Measurements from ENCODE around the gene IGLL5.
"Not testable (repeated sequence)": the region's sequence is repeated elsewhere in the genome, so short reads cannot be mapped to it uniquely, and the experiment has no call there.

The IGLL5 gene

DNA sequence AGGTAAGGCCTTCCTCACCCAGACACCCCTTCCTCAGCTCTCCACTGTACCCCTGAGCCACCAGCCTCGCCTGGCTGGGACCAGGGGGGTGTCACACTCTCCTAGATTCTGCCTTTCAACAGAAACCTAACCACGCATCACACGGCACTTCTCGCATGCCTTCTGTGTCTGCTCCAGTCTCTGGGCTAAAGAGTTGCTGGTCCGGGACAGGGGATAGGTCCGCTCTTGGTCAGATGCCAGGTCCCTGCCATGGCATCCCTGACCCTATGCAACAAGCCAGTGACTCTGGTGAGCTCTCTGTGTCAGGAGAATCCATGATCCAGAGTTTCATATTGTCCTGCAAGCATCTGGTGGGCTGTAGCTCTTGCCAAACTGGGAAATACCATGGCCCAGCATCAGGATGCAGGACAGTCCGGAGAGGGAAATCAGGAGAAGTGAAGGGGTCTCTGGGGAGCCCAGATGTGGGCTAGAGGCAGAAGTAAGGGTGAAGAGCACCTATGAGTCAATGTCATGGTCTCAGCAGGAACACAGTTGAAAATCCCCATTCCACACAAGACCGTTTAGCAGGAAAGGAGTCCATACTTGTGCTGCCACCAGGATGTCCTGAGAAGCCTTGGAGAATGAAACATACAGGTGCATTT, 14.1 kb downstream of the IGLL5 start:
- no peaks in the 10 kb centered on the region for H3K27me3 ChIP-seq (ENCODE audit: insufficient read depth, low read length, poor library complexity)
- H3K79me2 ChIP-seq (ENCODE audit: control insufficient read depth, insufficient read depth, low read length): no peaks in the 10 kb centered on the region
- no peak overlapping the region for H4K8ac ChIP-seq (ENCODE audit: low read depth, low read length)
- no peak overlapping the region for H3K4me2 ChIP-seq (ENCODE audit: low read length)
- H2AK5ac ChIP-seq (ENCODE audit: low read length): no peak overlapping the region
- H3K18ac ChIP-seq (ENCODE audit: low read length): no peak overlapping the region
- no CpG with 5 or more reads among the region's 8 CpGs for WGBS (ENCODE audit: extremely low coverage, insufficient coverage, low lambda C conversion rate)
- H3K4me3 ChIP-seq (ENCODE audit: low read length): no peak overlapping the region
- H3K23ac ChIP-seq (ENCODE audit: low read length): no peak overlapping the region
- H3K27ac ChIP-seq (ENCODE audit: low read depth, low read length): no peak overlapping the region
- no peaks in the 10 kb centered on the region for H3K36me3 ChIP-seq (ENCODE audit: control insufficient read depth, insufficient read depth, low read length)
- no peaks in the 10 kb centered on the region for H3K4me1 ChIP-seq (ENCODE audit: control insufficient read depth, low read depth, low read length)
- H2BK120ac ChIP-seq (ENCODE audit: low read depth, low read length): no peak overlapping the region
- no peak for DNase-seq
- H3K56ac ChIP-seq (ENCODE audit: low read length): no peak overlapping the region
- H2BK15ac ChIP-seq (replicated peaks; ENCODE audit: low read depth): no peak overlapping the region
- no peak overlapping the region for H3K9ac ChIP-seq (ENCODE audit: low read length)
- H3K4ac ChIP-seq (ENCODE audit: low read depth, low read length): no peak overlapping the region
- H3K79me1 ChIP-seq (ENCODE audit: low read length): no peaks in the 10 kb centered on the region
- no peak overlapping the region for H4K5ac ChIP-seq (ENCODE audit: low read length)
- H2BK5ac ChIP-seq (ENCODE audit: low read length): no peak overlapping the region

DNA sequence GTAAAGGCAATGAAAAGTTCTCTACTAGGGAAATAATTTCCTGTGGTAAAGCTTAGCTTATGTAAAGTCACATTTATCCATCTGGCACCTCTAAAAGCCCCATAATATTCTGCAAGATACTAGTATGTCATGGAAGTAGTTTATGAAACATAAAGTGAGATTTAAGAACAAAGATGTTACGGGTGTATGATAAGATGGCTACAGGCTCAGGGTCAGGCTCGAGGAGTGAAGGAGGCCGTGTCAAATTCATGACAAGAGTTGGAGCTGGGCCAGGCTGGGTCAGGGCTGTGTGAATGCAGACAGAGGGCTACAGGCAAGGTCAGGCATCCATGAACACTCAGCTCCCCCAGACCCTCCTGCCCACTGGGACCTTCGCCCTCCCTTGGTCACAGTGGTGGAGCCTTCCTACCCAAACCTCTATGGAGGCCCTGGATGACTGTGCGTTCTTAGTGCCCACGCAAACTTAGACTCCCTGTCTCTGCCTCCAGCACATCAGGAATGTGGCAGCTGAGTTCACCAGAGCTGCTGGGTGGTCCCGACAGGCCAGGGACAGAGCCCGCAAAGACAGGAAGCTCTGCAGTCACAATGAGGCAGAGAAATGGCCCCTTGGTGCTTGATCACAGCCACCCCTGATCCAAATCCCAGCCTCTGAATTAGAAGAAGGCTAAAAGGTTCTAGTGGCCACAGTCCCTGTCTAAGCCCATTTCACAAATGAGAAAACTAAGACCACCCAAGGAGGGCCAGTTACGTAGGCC, 14.8 kb downstream of the IGLL5 start:
- Histone ChIP-seq H4K8ac (ENCODE audit: low read depth, low read length) (no peak overlapping the region), H3K4ac (ENCODE audit: low read depth, low read length) (no peak overlapping the region), H3K27me3 (ENCODE audit: insufficient read depth, low read length, poor library complexity) (no peaks in the 10 kb centered on the region), H3K23ac (ENCODE audit: low read length) (no peak overlapping the region), H3K4me2 (ENCODE audit: low read length) (no peak overlapping the region), H3K18ac (ENCODE audit: low read length) (no peak overlapping the region), H3K36me3 (ENCODE audit: control insufficient read depth, insufficient read depth, low read length) (no peaks in the 10 kb centered on the region), H2BK5ac (ENCODE audit: low read length) (no peak overlapping the region), H4K5ac (ENCODE audit: low read length) (no peak overlapping the region), H3K27ac (ENCODE audit: low read depth, low read length) (no peak overlapping the region), H2BK120ac (ENCODE audit: low read depth, low read length) (no peak overlapping the region), H3K79me1 (ENCODE audit: low read length) (no peaks in the 10 kb centered on the region), H3K4me3 (ENCODE audit: low read length) (no peak overlapping the region), H3K4me1 (ENCODE audit: control insufficient read depth, low read depth, low read length) (no peaks in the 10 kb centered on the region), H3K79me2 (ENCODE audit: control insufficient read depth, insufficient read depth, low read length) (no peaks in the 10 kb centered on the region), H3K56ac (ENCODE audit: low read length) (no peak overlapping the region), H2BK15ac (replicated peaks; ENCODE audit: low read depth) (no peak overlapping the region), H2AK5ac (ENCODE audit: low read length) (no peak overlapping the region), H3K9ac (ENCODE audit: low read length) (no peak overlapping the region)
- WGBS (ENCODE audit: extremely low coverage, insufficient coverage, low lambda C conversion rate): no CpG with 5 or more reads among the region's 9 CpGs
- DNase-seq: no peak

DNA sequence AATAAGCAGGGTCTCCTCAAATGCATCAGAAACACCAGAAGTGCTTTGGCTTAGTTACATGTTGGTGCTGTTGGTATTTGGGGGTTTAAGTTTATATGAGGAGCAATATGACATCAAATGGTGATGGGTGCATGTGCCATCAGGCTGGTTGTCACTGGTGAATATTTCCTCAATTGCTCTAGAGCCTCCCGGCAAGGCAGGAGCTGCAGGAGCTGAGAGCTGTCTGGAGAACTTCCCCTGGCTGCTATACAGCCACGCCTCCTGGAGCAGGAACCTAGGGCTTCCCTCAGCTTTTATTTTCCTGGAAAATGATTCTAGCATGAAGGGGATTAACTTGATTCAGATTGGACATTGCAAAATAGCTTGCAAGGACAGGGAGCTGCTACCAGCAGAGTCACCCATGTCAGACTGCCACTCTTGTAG, 15.8 kb downstream of the IGLL5 start:
- Histone ChIP-seq H2BK15ac (replicated peaks; ENCODE audit: low read depth) (no peak overlapping the region), H3K36me3 (ENCODE audit: control insufficient read depth, insufficient read depth, low read length) (no peaks in the 10 kb centered on the region), H3K27me3 (ENCODE audit: insufficient read depth, low read length, poor library complexity) (no peaks in the 10 kb centered on the region), H3K56ac (ENCODE audit: low read length) (no peak overlapping the region), H3K4me1 (ENCODE audit: control insufficient read depth, low read depth, low read length) (no peaks in the 10 kb centered on the region), H3K4me2 (ENCODE audit: low read length) (no peak overlapping the region), H2AK5ac (ENCODE audit: low read length) (no peak overlapping the region), H3K9ac (ENCODE audit: low read length) (no peak overlapping the region), H3K4me3 (ENCODE audit: low read length) (no peak overlapping the region), H3K27ac (ENCODE audit: low read depth, low read length) (no peak overlapping the region), H3K23ac (ENCODE audit: low read length) (no peak overlapping the region), H2BK120ac (ENCODE audit: low read depth, low read length) (no peak overlapping the region), H4K5ac (ENCODE audit: low read length) (no peak overlapping the region), H3K79me2 (ENCODE audit: control insufficient read depth, insufficient read depth, low read length) (no peaks in the 10 kb centered on the region), H3K79me1 (ENCODE audit: low read length) (no peaks in the 10 kb centered on the region), H3K4ac (ENCODE audit: low read depth, low read length) (no peak overlapping the region), H3K18ac (ENCODE audit: low read length) (no peak overlapping the region), H4K8ac (ENCODE audit: low read depth, low read length) (no peak overlapping the region), H2BK5ac (ENCODE audit: low read length) (no peak overlapping the region)
- WGBS (ENCODE audit: extremely low coverage, insufficient coverage, low lambda C conversion rate): no CpG with 5 or more reads among the region's 2 CpGs
- no peak for DNase-seq

DNA sequence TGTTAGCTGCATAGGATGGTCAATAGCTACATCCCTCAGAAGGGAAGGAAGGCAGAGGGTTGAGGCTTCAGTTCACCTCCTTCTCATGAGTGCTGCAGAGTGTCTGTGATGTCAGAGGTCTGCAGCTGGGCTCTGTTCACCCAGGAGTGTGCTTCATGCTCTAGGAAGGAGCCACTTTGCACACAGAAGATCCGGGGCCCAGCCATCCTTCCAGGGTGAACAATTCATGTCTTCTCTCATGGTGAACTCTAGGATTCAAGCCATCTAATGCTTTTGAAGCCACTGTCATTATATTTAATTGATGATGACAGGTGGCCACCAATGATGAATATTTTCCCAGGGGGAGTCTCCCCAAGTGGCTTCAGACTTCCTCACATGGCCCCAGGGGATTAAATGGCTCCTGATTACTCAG, 16.2 kb downstream of the IGLL5 start:
- not testable (repeated sequence) for H2AK5ac ChIP-seq (ENCODE audit: low read length); H4K5ac ChIP-seq (ENCODE audit: low read length); H3K4me1 ChIP-seq (ENCODE audit: control insufficient read depth, low read depth, low read length); H4K8ac ChIP-seq (ENCODE audit: low read depth, low read length); H3K9ac ChIP-seq (ENCODE audit: low read length); DNase-seq; H2BK120ac ChIP-seq (ENCODE audit: low read depth, low read length); H3K56ac ChIP-seq (ENCODE audit: low read length); H3K79me1 ChIP-seq (ENCODE audit: low read length); H3K4me3 ChIP-seq (ENCODE audit: low read length); H3K18ac ChIP-seq (ENCODE audit: low read length); H3K36me3 ChIP-seq (ENCODE audit: control insufficient read depth, insufficient read depth, low read length); H2BK5ac ChIP-seq (ENCODE audit: low read length); H3K79me2 ChIP-seq (ENCODE audit: control insufficient read depth, insufficient read depth, low read length); H3K4ac ChIP-seq (ENCODE audit: low read depth, low read length); H3K4me2 ChIP-seq (ENCODE audit: low read length); H3K27me3 ChIP-seq (ENCODE audit: insufficient read depth, low read length, poor library complexity); H3K27ac ChIP-seq (ENCODE audit: low read depth, low read length); H3K23ac ChIP-seq (ENCODE audit: low read length); H2BK15ac ChIP-seq (replicated peaks; ENCODE audit: low read depth)
- WGBS (ENCODE audit: extremely low coverage, insufficient coverage, low lambda C conversion rate): no CpG with 5 or more reads among the region's 1 CpG

DNA sequence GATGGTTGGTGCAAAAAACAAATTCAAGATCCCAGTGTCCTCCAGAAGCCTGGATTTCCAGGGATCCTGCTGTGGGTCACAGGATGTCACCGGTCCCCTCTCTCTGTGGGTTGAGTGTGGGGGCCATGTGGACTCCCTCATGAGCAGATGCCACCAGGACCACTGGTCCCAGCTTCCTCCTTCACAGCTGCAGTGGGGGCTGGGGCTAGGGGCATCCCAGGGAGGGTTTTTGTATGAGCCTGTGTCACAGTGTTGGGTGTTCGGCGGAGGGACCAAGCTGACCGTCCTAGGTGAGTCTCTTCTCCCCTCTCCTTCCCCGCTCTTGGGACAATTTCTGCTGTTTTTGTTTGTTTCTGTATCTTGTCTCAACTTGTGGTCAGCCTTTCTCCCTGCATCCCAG, 17.1 kb downstream of the IGLL5 start:
- H3K9ac ChIP-seq (ENCODE audit: low read length); H2AK5ac ChIP-seq (ENCODE audit: low read length); H3K4me1 ChIP-seq (ENCODE audit: control insufficient read depth, low read depth, low read length); H3K79me2 ChIP-seq (ENCODE audit: control insufficient read depth, insufficient read depth, low read length); H3K4me2 ChIP-seq (ENCODE audit: low read length); H3K4me3 ChIP-seq (ENCODE audit: low read length); H2BK15ac ChIP-seq (replicated peaks; ENCODE audit: low read depth); H2BK120ac ChIP-seq (ENCODE audit: low read depth, low read length); H4K8ac ChIP-seq (ENCODE audit: low read depth, low read length); H3K56ac ChIP-seq (ENCODE audit: low read length); H3K36me3 ChIP-seq (ENCODE audit: control insufficient read depth, insufficient read depth, low read length); H3K23ac ChIP-seq (ENCODE audit: low read length); H4K5ac ChIP-seq (ENCODE audit: low read length); H2BK5ac ChIP-seq (ENCODE audit: low read length); DNase-seq; H3K18ac ChIP-seq (ENCODE audit: low read length); H3K27me3 ChIP-seq (ENCODE audit: insufficient read depth, low read length, poor library complexity); H3K4ac ChIP-seq (ENCODE audit: low read depth, low read length); H3K27ac ChIP-seq (ENCODE audit: low read depth, low read length); H3K79me1 ChIP-seq (ENCODE audit: low read length): not testable (repeated sequence)
- no CpG with 5 or more reads among the region's 5 CpGs for WGBS (ENCODE audit: extremely low coverage, insufficient coverage, low lambda C conversion rate)
